ENCODE measurements around the gene IFIH1.

DNA sequence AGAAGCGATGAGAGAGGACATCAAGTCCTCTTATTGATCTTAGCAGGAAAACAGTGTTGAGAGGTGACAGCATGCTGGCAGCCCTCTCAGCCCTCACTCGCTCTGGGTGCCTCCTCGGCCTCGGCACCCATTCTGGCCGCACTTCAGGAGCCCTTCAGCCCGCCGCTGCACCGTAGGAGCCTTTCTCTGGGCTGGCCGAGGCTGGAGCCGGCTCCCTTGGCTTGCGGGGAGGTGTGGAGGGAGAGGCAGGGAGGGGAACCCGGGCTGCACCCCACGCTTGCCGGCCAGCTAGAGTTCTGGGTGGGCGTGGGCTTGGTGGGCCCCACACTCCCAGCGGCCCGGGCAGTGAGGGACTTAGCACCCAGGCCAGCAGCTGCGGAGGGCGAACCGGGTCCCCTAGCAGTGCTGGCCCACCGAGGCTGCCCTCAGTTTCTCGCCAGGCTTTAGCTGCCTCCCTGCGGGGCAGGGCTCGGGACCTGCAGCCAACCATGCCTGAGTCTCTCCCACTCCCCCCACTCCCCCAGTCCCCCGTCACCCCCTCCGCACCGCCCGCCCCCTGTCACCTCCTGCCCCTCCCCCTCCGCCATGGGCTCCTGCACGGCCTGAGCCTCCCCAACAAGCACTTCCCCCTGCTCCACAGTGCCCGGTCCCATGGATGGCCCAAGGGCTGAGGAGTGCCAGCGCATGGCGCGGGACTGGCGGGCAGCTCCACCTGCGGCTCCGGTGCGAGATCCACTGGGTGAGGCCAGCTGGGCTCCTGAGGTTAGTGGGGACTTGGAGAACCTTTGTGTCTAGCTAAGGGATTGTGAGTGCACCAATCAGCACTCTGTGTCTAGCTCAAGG lies 83.6 kb downstream of the IFIH1 start:
- TF ChIP-seq, protein P1, sequence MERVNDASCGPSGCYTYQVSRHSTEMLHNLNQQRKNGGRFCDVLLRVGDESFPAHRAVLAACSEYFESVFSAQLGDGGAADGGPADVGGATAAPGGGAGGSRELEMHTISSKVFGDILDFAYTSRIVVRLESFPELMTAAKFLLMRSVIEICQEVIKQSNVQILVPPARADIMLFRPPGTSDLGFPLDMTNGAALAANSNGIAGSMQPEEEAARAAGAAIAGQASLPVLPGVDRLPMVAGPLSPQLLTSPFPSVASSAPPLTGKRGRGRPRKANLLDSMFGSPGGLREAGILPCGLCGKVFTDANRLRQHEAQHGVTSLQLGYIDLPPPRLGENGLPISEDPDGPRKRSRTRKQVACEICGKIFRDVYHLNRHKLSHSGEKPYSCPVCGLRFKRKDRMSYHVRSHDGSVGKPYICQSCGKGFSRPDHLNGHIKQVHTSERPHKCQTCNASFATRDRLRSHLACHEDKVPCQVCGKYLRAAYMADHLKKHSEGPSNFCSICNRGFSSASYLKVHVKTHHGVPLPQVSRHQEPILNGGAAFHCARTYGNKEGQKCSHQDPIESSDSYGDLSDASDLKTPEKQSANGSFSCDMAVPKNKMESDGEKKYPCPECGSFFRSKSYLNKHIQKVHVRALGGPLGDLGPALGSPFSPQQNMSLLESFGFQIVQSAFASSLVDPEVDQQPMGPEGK (CRISPR knock-in tag; IDR thresholded peaks at IDR 0.05; ENCODE audit: borderline replicate concordance) = no peak
- TF ChIP-seq ZNF70 (CRISPR knock-in tag; IDR thresholded peaks at IDR 0.05) = no peak
- TF ChIP-seq ESRRG (CRISPR knock-in tag; IDR thresholded peaks at IDR 0.05) = no peak
- TF ChIP-seq ARNTL (CRISPR knock-in tag; IDR thresholded peaks at IDR 0.05; ENCODE audit: borderline replicate concordance, low read depth) = no peak
- no peak for TF ChIP-seq TCF4 (CRISPR knock-in tag; IDR thresholded peaks at IDR 0.05; ENCODE audit: borderline replicate concordance)
- no peak for TF ChIP-seq CREB5 (CRISPR knock-in tag; IDR thresholded peaks at IDR 0.05; ENCODE audit: low read depth)
- no peak for TF ChIP-seq ZFP3 (CRISPR knock-in tag; IDR thresholded peaks at IDR 0.05)
- no peak for TF ChIP-seq GLIS3 (CRISPR knock-in tag; IDR thresholded peaks at IDR 0.05)
- TF ChIP-seq, protein P2, sequence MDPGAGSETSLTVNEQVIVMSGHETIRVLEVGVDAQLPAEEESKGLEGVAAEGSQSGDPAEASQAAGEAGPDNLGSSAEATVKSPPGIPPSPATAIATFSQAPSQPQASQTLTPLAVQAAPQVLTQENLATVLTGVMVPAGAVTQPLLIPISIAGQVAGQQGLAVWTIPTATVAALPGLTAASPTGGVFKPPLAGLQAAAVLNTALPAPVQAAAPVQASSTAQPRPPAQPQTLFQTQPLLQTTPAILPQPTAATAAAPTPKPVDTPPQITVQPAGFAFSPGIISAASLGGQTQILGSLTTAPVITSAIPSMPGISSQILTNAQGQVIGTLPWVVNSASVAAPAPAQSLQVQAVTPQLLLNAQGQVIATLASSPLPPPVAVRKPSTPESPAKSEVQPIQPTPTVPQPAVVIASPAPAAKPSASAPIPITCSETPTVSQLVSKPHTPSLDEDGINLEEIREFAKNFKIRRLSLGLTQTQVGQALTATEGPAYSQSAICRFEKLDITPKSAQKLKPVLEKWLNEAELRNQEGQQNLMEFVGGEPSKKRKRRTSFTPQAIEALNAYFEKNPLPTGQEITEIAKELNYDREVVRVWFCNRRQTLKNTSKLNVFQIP (CRISPR knock-in tag; IDR thresholded peaks at IDR 0.05; ENCODE audit: borderline replicate concordance, low read depth) = no peak
- no peak for TF ChIP-seq ZFP30 (CRISPR knock-in tag; IDR thresholded peaks at IDR 0.05)
- TF ChIP-seq BACH2 (CRISPR knock-in tag; IDR thresholded peaks at IDR 0.05; ENCODE audit: borderline replicate concordance) = no peak
